ENCODE results near the gene JCAD. TPM values are rescaled to one million over a fixed set of nuclear protein-coding genes. Genes with fewer than 3 reads are reported as not detected.
"Not testable (repeated sequence)": the region's sequence is repeated elsewhere in the genome, so short reads cannot be mapped to it uniquely, and the experiment has no call there.

JCAD gene
- total and polyA plus RNA-seq, 11 donors: 10.4 to 51.7 (median 21.8) TPM

DNA sequence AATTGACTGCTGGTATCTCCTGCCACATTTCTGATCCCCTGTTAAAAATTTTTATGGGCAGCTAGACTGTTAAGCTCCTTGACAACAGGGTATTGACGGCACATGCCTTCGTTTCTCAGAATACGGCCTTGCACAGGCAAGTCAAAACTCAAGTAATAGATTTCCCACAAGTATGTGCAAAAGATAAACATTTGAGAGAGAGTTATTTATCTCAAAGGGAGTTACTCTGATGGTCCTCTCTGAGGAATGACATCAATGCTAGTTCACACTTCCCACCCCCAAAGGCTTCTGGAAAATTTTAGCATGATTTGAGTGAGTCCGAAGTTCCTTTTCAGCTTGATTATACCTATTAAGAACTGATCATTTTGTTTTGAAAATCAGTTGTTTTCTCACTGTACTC, 71.9 kb downstream of the JCAD start:
- Histone ChIP-seq H3K9me3 (peaks cover 0 to 10% (median 4%) of the 10 kb centered on the region in 12 donors), H3K36me3 (no peaks in the 10 kb centered on the region), H3K4me3 (no peak overlapping the region), H3K27me3 (no peaks in the 10 kb centered on the region), H3K4me1 (no peaks in the 10 kb centered on the region), H3K27ac (no peak overlapping the region)
- TF ChIP-seq, protein P1, sequence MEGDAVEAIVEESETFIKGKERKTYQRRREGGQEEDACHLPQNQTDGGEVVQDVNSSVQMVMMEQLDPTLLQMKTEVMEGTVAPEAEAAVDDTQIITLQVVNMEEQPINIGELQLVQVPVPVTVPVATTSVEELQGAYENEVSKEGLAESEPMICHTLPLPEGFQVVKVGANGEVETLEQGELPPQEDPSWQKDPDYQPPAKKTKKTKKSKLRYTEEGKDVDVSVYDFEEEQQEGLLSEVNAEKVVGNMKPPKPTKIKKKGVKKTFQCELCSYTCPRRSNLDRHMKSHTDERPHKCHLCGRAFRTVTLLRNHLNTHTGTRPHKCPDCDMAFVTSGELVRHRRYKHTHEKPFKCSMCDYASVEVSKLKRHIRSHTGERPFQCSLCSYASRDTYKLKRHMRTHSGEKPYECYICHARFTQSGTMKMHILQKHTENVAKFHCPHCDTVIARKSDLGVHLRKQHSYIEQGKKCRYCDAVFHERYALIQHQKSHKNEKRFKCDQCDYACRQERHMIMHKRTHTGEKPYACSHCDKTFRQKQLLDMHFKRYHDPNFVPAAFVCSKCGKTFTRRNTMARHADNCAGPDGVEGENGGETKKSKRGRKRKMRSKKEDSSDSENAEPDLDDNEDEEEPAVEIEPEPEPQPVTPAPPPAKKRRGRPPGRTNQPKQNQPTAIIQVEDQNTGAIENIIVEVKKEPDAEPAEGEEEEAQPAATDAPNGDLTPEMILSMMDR (IDR thresholded peaks at IDR 0.05): no peak
- no peak for TF ChIP-seq POLR2A (IDR thresholded peaks at IDR 0.05)
- WGBS, 4 donors: 70 to 86% (median 78%) methylated on average over 4 of the region's 4 CpGs
- intact Hi-C loops (cut with DNase I): loop anchor here in 1 of 10 donors (5.0 kb wide), 1 partner anchor 605 kb away; no protein-coding TSS in a partner anchor
- ATAC-seq (no peak), DNase-seq (no peak)

- 92 to 96% (median 93%) methylated on average over 2 of the region's 2 CpGs for WGBS, 4 donors
Measured at GRCh38 chr10:29982997-29983648, 76.3 kb downstream of the JCAD start.

GRCh38 chr10:29981510-29981909, 77.9 kb downstream of the JCAD start:
- ATAC-seq: no peak
- WGBS, 4 donors: 74 to 100% (median 97%) methylated on average over 3 of the region's 3 CpGs
- Histone ChIP-seq H3K27me3 (no peaks in the 10 kb centered on the region), H3K36me3 (no peaks in the 10 kb centered on the region), H3K4me1 (peaks cover 0 to 21% (median 0%) of the 10 kb centered on the region in 12 donors), H3K4me3 (no peak overlapping the region), H3K27ac (no peak overlapping the region), H3K9me3 (peaks cover 0 to 15% (median 4%) of the 10 kb centered on the region in 12 donors)
- intact Hi-C loops (cut with DNase I): no loop called here
- TF ChIP-seq, protein P1 (IDR thresholded peaks at IDR 0.05): no peak
- TF ChIP-seq POLR2A (IDR thresholded peaks at IDR 0.05): no peak
- no peak for DNase-seq

More at GRCh38 chr10:29982997-29983648, 76.3 kb downstream of the JCAD start:
- ATAC-seq (no peak), DNase-seq (no peak)
- H3K4me3 ChIP-seq: no peak overlapping the region
- no peaks in the 10 kb centered on the region for H3K27me3 ChIP-seq
- no peaks in the 10 kb centered on the region for H3K36me3 ChIP-seq
- intact Hi-C loops (cut with DNase I): no loop called here
- peaks cover 0 to 15% (median 4%) of the 10 kb centered on the region in 12 donors for H3K9me3 ChIP-seq
- TF ChIP-seq, protein P1 (IDR thresholded peaks at IDR 0.05): no peak
- TF ChIP-seq POLR2A (IDR thresholded peaks at IDR 0.05): no peak
- no peak overlapping the region for H3K27ac ChIP-seq
- H3K4me1 ChIP-seq: peaks cover 0 to 12% (median 0%) of the 10 kb centered on the region in 12 donors

DNA sequence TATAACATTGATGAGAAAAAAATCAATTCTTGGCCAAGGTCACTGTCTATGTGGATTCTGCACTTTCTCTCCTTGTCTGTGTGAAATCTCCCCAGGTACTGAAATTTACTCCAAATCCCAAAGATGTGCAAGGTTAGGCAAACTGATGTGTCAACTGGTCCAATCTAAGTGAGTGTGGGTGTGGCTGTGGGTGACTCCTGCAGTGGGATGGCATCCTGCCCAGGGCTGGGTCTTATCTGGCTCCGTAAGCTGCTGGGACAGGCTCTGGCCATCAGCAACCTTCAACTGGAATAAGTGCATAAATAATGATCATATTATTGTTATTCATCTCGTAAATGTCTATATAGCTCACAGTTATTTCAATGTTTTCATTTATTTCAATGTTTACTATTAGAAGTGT, 79.3 kb downstream of the JCAD start:
- WGBS, 4 donors: 55 to 68% (median 62%) methylated on average over 2 of the region's 2 CpGs
- intact Hi-C loops (cut with DNase I): no loop called here
- Histone ChIP-seq H3K27ac (no peak overlapping the region), H3K4me1 (peaks cover 0 to 21% (median 0%) of the 10 kb centered on the region in 12 donors), H3K27me3 (no peaks in the 10 kb centered on the region), H3K4me3 (no peak overlapping the region), H3K9me3 (peaks cover 0 to 19% (median 4%) of the 10 kb centered on the region in 12 donors), H3K36me3 (no peaks in the 10 kb centered on the region)
- TF ChIP-seq, protein P1 (IDR thresholded peaks at IDR 0.05): no peak
- no peak for TF ChIP-seq POLR2A (IDR thresholded peaks at IDR 0.05)
- peak; percentile 65 to 90 (median 82) for ATAC-seq
- DNase-seq: peak; percentile 33 to 77 (median 76)

GRCh38 chr10:29979421-29979779, 80.0 kb downstream of the JCAD start:
- H3K27ac ChIP-seq; ATAC-seq; intact Hi-C loops (cut with DNase I); DNase-seq; H3K36me3 ChIP-seq; H3K27me3 ChIP-seq; H3K4me3 ChIP-seq: not testable (repeated sequence)
- Histone ChIP-seq H3K4me1 (peaks cover 0 to 21% (median 0%) of the 10 kb centered on the region in 12 donors), H3K9me3 (peaks cover 0 to 25% (median 5%) of the 10 kb centered on the region in 12 donors)
- 78 to 94% (median 90%) methylated on average over 2 of the region's 2 CpGs for WGBS, 4 donors
